ENCODE results near the gene TYK2.
"Not testable (repeated sequence)": the region's sequence is repeated elsewhere in the genome, so short reads cannot be mapped to it uniquely, and the experiment has no call there.

Gene TYK2

DNA sequence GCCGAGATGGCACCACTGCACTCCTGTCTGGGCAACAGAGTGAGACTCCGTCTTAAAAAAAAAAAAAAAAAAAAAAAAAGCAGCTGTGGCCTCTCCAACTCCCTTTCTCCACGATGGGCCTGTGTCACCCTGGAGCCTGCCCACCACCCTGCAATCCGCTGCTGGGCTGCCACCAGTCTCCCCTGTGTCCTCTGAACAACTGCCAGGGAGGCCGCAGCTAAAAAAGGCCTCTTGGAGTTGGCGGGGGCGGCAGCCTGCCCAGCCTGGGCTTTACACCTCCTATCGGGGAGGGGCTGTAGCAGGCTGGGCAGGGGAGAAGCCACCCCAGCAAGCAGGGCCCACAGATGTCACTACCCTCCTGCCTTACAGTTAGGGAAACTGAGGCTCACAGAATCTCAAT is 19.5 kb upstream of the TYK2 start:
- no peak overlapping the region for H3K4me3 ChIP-seq
- no peaks in the 10 kb centered on the region for H3K9me3 ChIP-seq
- in situ Hi-C loops (cut with MboI; ENCODE audit: low sequenced_read_pairs), result no loop called here
- H3K4me1 ChIP-seq, result peaks cover 4% of the 10 kb centered on the region
- no peak for DNase-seq (ENCODE audit: low spot score in 2 of 2)
- H3K27me3 ChIP-seq (ENCODE audit: low read depth), result no peaks in the 10 kb centered on the region
- peaks cover 31% of the 10 kb centered on the region for H3K36me3 ChIP-seq (replicated peaks)

- H3K4me3 ChIP-seq; H3K4me1 ChIP-seq; H3K9me3 ChIP-seq; H3K27me3 ChIP-seq (ENCODE audit: low read depth); DNase-seq (ENCODE audit: low spot score in 2 of 2); in situ Hi-C loops (cut with MboI; ENCODE audit: low sequenced_read_pairs): not testable (repeated sequence)
- peaks cover 36% of the 10 kb centered on the region for H3K36me3 ChIP-seq (replicated peaks)
Observed at GRCh38 chr19:10399340-10399739, 19.0 kb upstream of the TYK2 start.

GRCh38 chr19:10398819-10399218 is 18.4 kb upstream of the TYK2 start:
- in situ Hi-C loops (cut with MboI; ENCODE audit: low sequenced_read_pairs), result no loop called here
- Histone ChIP-seq H3K36me3 (replicated peaks) (peaks cover 41% of the 10 kb centered on the region), H3K9me3 (no peaks in the 10 kb centered on the region), H3K4me3 (no peak overlapping the region), H3K4me1 (peaks cover 4% of the 10 kb centered on the region), H3K27me3 (ENCODE audit: low read depth) (no peaks in the 10 kb centered on the region)
- no peak for DNase-seq (ENCODE audit: low spot score in 2 of 2)

- H3K4me3 ChIP-seq, result no peak overlapping the region
- peaks cover 63% of the 10 kb centered on the region for H3K36me3 ChIP-seq (replicated peaks)
- H3K4me1 ChIP-seq, result no peaks in the 10 kb centered on the region
- no peak for DNase-seq (ENCODE audit: low spot score in 2 of 2)
- H3K27me3 ChIP-seq (ENCODE audit: low read depth), result no peaks in the 10 kb centered on the region
- no peaks in the 10 kb centered on the region for H3K9me3 ChIP-seq
- in situ Hi-C loops (cut with MboI; ENCODE audit: low sequenced_read_pairs), result no loop called here
Observed at GRCh38 chr19:10395917-10396316, 15.5 kb upstream of the TYK2 start.

DNA sequence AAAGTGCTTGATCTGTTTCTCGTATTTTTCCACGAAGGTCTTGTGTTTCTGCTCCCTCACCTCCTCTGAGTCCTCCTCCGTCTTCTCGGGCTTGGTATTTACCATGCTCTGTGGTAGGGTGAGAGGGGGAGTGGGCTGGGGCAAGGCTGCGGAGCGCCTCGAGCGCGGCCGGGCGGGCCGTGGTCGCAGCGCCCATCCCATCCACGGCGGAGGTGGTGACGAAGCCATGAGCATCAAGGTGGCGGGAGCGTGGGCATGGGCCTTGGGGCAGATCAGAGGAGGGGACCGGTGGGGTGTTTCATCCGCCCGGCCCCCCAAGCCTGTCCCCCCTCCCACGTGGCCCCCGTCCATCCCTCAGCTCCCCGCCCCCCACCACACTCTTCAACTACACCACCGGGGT is 15.1 kb upstream of the TYK2 start:
- no peaks in the 10 kb centered on the region for H3K27me3 ChIP-seq (ENCODE audit: low read depth)
- H3K4me1 ChIP-seq, result no peaks in the 10 kb centered on the region
- DNase-seq (ENCODE audit: low spot score in 2 of 2), result no peak
- in situ Hi-C loops (cut with MboI; ENCODE audit: low sequenced_read_pairs), result no loop called here
- no peaks in the 10 kb centered on the region for H3K9me3 ChIP-seq
- peaks cover 62% of the 10 kb centered on the region for H3K36me3 ChIP-seq (replicated peaks)
- H3K4me3 ChIP-seq, result no peak overlapping the region

- DNase-seq (ENCODE audit: low spot score in 2 of 2), result no peak
- Histone ChIP-seq H3K4me3 (no peak overlapping the region), H3K4me1 (no peaks in the 10 kb centered on the region), H3K36me3 (replicated peaks) (peaks cover 61% of the 10 kb centered on the region), H3K9me3 (no peaks in the 10 kb centered on the region), H3K27me3 (ENCODE audit: low read depth) (no peaks in the 10 kb centered on the region)
- in situ Hi-C loops (cut with MboI; ENCODE audit: low sequenced_read_pairs), result no loop called here
Observed at GRCh38 chr19:10395003-10395402, 14.6 kb upstream of the TYK2 start.

- in situ Hi-C loops (cut with MboI; ENCODE audit: low sequenced_read_pairs), result no loop called here
- Histone ChIP-seq H3K4me3 (no peak overlapping the region), H3K27me3 (ENCODE audit: low read depth) (no peaks in the 10 kb centered on the region), H3K9me3 (no peaks in the 10 kb centered on the region), H3K36me3 (replicated peaks) (peaks cover 65% of the 10 kb centered on the region), H3K4me1 (no peaks in the 10 kb centered on the region)
- DNase-seq (ENCODE audit: low spot score in 2 of 2), result no peak
Observed at GRCh38 chr19:10393137-10393536, 12.8 kb upstream of the TYK2 start.

DNA sequence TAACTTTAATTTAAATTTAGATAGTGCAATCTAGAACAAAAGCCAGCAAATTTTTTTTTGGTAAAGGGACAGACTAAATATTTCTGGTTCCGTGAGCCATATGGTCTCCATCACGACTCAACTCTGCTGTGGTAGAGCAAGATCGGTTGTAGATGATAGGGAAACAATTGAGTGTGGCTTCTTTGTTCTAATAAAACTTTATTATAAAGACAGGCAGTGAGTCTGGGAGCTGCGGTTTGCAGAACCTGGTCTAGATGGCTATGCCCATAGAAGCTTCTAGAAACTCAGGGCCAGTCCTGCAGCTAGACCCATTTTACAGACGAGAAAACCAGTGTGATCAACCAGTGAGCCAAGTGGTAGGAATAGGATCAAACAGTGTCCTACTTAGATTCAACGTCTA is 11.7 kb upstream of the TYK2 start:
- in situ Hi-C loops (cut with MboI; ENCODE audit: low sequenced_read_pairs), result no loop called here
- Histone ChIP-seq H3K4me1 (no peaks in the 10 kb centered on the region), H3K4me3 (no peak overlapping the region), H3K9me3 (no peaks in the 10 kb centered on the region), H3K36me3 (replicated peaks) (peaks cover 65% of the 10 kb centered on the region), H3K27me3 (ENCODE audit: low read depth) (no peaks in the 10 kb centered on the region)
- DNase-seq (ENCODE audit: low spot score in 2 of 2), result no peak

DNA sequence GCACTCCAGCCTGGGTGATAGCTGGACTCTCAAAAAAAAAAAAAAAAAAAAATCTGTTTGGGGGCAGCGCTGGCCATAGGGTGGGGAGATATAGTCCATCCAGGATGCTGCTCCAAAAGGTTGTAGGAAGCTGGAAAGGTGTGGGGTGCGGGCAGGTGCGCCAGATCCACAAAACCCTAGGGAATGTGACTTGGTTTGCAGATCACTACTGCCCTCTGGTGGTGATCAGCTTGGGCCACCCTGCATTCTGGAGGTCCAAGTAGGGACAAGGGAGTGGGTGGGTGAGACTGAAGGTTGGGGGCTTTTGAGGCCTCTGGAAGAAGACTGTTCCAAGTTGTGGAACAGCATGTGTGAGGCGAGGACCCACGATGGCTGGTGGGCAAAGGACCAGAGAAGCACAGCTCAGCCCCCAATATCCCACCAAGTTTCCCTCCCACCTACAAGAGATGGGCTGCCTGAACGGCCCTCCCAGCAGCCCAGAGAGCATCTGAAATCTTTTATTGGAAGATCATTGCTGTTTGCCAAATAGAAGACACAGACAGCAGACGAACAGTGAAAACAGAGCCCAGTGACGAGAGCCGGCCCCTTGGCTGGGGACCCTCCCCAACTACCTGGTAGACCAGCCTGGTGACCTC is 10.4 kb upstream of the TYK2 start:
- Histone ChIP-seq H3K36me3 (replicated peaks) (peaks cover 54% of the 10 kb centered on the region), H3K9me3 (no peaks in the 10 kb centered on the region), H3K4me1 (no peaks in the 10 kb centered on the region), H3K4me3 (no peak overlapping the region), H3K27me3 (ENCODE audit: low read depth) (no peaks in the 10 kb centered on the region)
- peak; percentile 46 to 85 for DNase-seq (ENCODE audit: low spot score in 2 of 2)
- in situ Hi-C loops (cut with MboI; ENCODE audit: low sequenced_read_pairs), result no loop called here

- Histone ChIP-seq H3K36me3 (replicated peaks) (peaks cover 48% of the 10 kb centered on the region), H3K4me1 (no peaks in the 10 kb centered on the region), H3K4me3 (no peak overlapping the region), H3K27me3 (ENCODE audit: low read depth) (no peaks in the 10 kb centered on the region), H3K9me3 (no peaks in the 10 kb centered on the region)
- in situ Hi-C loops (cut with MboI; ENCODE audit: low sequenced_read_pairs), result loop anchor here (5.0 to 10.0 kb wide), 2 partner anchors 118 to 465 kb away; partner anchors contain the start of gene ICAM1
- DNase-seq (ENCODE audit: low spot score in 2 of 2), result peak in 1 of 2 experiments; percentile 43
Observed at GRCh38 chr19:10389863-10390262, 9.5 kb upstream of the TYK2 start.

- in situ Hi-C loops (cut with MboI; ENCODE audit: low sequenced_read_pairs), result loop anchor here (5.0 to 10.0 kb wide), 2 partner anchors 117 to 464 kb away; partner anchors contain the start of gene ICAM1
- Histone ChIP-seq H3K4me1 (no peaks in the 10 kb centered on the region), H3K4me3 (no peak overlapping the region), H3K36me3 (replicated peaks) (peaks cover 39% of the 10 kb centered on the region), H3K9me3 (no peaks in the 10 kb centered on the region), H3K27me3 (ENCODE audit: low read depth) (no peaks in the 10 kb centered on the region)
- peak; percentile 71 to 94 for DNase-seq (ENCODE audit: low spot score in 2 of 2)
Observed at GRCh38 chr19:10388957-10389356, 8.6 kb upstream of the TYK2 start.

GRCh38 chr19:10384580-10384979 is 4.2 kb upstream of the TYK2 start:
- Histone ChIP-seq H3K4me1 (0 out of 2 replicates have a peak, but pooled peaks cover 1% of the 10 kb centered on the region), H3K27me3 (ENCODE audit: low read depth) (no peaks in the 10 kb centered on the region), H3K36me3 (replicated peaks) (peaks cover under 1% of the 10 kb centered on the region; the same call in 1 of the 2 replicates), H3K9me3 (no peaks in the 10 kb centered on the region), H3K4me3 (no peak overlapping the region)
- no peak for DNase-seq (ENCODE audit: low spot score in 2 of 2)
- in situ Hi-C loops (cut with MboI; ENCODE audit: low sequenced_read_pairs), result loop anchor here (10.0 kb wide), 1 partner anchor 460 kb away; no protein-coding TSS in a partner anchor

GRCh38 chr19:10383223-10383499 is 2.8 kb upstream of the TYK2 start:
- not testable (repeated sequence) for H3K27me3 ChIP-seq (ENCODE audit: low read depth); H3K36me3 ChIP-seq (replicated peaks)
- in situ Hi-C loops (cut with MboI; ENCODE audit: low sequenced_read_pairs), result loop anchor here (10.0 kb wide), 1 partner anchor 458 kb away; no protein-coding TSS in a partner anchor

GRCh38 chr19:10379880-10380312 is 476 bp downstream of the TYK2 start:
- in situ Hi-C loops (cut with MboI; ENCODE audit: low sequenced_read_pairs), result loop anchor here (10.0 kb wide), 1 partner anchor 455 kb away; no protein-coding TSS in a partner anchor
- no peaks in the 10 kb centered on the region for H3K9me3 ChIP-seq
- DNase-seq (ENCODE audit: low spot score in 2 of 2), result no peak

More at GRCh38 chr19:10383223-10383499, 2.8 kb upstream of the TYK2 start:
- not testable (repeated sequence) for H3K4me1 ChIP-seq; H3K9me3 ChIP-seq; DNase-seq (ENCODE audit: low spot score in 2 of 2); H3K4me3 ChIP-seq

GRCh38 chr19:10378124-10378523 is 2.2 kb downstream of the TYK2 start:
- no peaks in the 10 kb centered on the region for H3K9me3 ChIP-seq
- H3K27me3 ChIP-seq (ENCODE audit: low read depth), result no peaks in the 10 kb centered on the region
- in situ Hi-C loops (cut with MboI; ENCODE audit: low sequenced_read_pairs), result no loop called here
- 0 out of 2 replicates have a peak, but pooled peaks cover 3% of the 10 kb centered on the region for H3K4me1 ChIP-seq
- H3K36me3 ChIP-seq (replicated peaks), result peaks cover 5% of the 10 kb centered on the region
- no peak overlapping the region for H3K4me3 ChIP-seq
- no peak for DNase-seq (ENCODE audit: low spot score in 2 of 2)

More at GRCh38 chr19:10379880-10380312, 476 bp downstream of the TYK2 start:
- 0 out of 2 replicates have a peak, but pooled peaks cover 3% of the 10 kb centered on the region for H3K4me1 ChIP-seq
- no peaks in the 10 kb centered on the region for H3K27me3 ChIP-seq (ENCODE audit: low read depth)
- peak overlapping the region; percentile 86 for H3K4me3 ChIP-seq
- H3K36me3 ChIP-seq (replicated peaks), result peaks cover 5% of the 10 kb centered on the region
